Measurements from ENCODE around the gene LRRC4C.

GRCh38 chr11:40175980-40176379 is 1283.5 kb downstream of the LRRC4C start:
- TF ChIP-seq CTCF (IDR thresholded peaks at IDR 0.05) (no peak), POLR2A (IDR thresholded peaks at IDR 0.05) (no peak)

Measured in Peyer's patch (tissue), 4 donors.